Stimulated activated CD8-positive, alpha-beta memory T cell treated with anti-CD3 and anti-CD28 coated beads, Interleukin-7, amount 100 ng/mL, for 48 hours (primary cell): Measurements from ENCODE around the gene MACROH2A2.
"Not testable (repeated sequence)": the region's sequence is repeated elsewhere in the genome, so short reads cannot be mapped to it uniquely, and the experiment has no call there.

Source experiments
- DNase-seq, 2 donors: peaks; one replicate each; pipeline ENCODE4 v3.0.0-alpha.2; 2020; ENCODE audit warnings: low read depth in 1 of 2; ENCODE audit errors: extremely low read depth in 1 of 2

MACROH2A2 gene

GRCh38 chr10:70066190-70066589, 13.5 kb downstream of the MACROH2A2 start:
- no peak for DNase-seq

GRCh38 chr10:70067586-70067985, 14.9 kb downstream of the MACROH2A2 start:
- no peak for DNase-seq

DNA sequence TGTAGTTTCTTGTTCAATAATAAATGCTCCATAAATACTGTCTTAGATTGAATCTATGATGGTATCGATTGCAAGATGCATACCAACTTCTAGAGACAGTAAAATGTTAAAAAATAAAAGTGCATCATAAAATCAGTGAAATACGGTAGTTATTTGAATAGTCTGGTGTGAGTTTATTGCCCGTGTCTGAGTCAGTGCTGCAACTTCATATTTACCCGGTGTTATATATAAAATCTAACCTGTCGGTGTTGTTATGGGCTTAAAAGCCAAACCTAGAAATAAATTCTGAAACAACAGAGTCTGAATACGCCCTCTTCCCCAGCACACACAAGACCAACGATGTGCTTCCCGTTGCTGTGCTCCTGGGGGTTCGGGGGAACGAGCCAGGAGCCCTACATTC, 16.3 kb downstream of the MACROH2A2 start:
- no peak for DNase-seq

- DNase-seq, result no peak
Measured at GRCh38 chr10:70069346-70069745, 16.7 kb downstream of the MACROH2A2 start.

GRCh38 chr10:70070834-70071233, 18.2 kb downstream of the MACROH2A2 start:
- DNase-seq, result no peak

DNA sequence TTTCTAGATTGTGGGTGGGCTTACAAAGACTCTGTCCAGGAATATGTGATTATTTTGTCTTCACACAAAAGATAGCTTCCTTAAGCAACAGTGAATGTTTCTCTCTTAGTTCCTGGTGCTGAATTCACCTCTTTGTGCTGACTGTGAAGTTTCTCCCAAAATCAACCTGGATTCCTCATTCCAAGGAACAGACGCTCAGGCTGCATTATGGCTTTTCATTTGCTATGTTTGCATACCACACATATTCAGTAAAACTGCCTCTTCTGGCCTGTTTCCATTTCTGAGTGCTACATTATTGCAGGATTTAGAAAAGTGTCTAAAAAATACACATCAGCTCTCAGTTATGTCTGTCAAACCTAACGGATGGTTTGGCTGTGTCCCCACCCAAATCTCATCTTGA, 21.5 kb downstream of the MACROH2A2 start:
- DNase-seq, result no peak

DNA sequence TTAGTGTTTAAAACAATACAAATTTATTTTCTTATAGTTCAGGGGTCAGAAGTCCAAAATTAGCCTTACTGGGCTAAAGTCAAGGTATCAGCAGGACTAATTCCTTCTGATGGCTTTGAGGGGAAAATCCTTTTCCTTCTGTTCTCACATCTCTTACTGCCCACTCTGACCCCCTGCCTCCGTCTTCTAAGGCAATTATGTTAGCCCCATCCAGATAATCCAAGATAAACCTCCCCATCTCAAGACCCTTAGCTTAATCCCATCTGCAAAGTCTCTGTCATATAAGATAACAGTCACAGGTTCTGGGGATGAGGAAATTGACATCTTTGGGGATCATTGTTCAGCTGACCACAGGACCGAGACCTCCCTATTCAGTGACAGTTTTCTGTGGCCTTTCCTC, 22.3 kb downstream of the MACROH2A2 start:
- DNase-seq, result no peak

DNA sequence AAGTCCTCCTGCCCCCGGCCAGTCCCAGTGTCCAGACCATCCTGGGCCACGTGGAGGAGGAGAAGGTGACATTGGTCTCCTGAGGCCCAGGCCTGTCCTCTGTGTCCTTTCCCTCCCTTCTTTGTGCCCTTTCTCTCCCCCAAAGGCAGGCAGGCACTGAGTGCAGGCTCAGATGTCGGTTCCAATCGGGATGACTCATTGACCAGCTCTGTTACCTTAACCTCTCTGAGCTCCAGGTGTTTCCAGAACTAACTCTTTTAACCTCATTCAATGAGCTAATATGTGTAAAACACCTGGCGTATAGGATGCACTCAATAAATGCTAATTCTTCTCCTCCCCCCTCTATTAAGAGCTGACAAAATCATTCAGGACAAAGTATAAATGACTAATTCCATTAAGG, 25.7 kb downstream of the MACROH2A2 start:
- DNase-seq, result no peak

- no peak for DNase-seq
Measured at GRCh38 chr10:70078937-70079336, 26.3 kb downstream of the MACROH2A2 start.

- DNase-seq, result not testable (repeated sequence)
Measured at GRCh38 chr10:70080789-70081188, 28.1 kb downstream of the MACROH2A2 start.

DNA sequence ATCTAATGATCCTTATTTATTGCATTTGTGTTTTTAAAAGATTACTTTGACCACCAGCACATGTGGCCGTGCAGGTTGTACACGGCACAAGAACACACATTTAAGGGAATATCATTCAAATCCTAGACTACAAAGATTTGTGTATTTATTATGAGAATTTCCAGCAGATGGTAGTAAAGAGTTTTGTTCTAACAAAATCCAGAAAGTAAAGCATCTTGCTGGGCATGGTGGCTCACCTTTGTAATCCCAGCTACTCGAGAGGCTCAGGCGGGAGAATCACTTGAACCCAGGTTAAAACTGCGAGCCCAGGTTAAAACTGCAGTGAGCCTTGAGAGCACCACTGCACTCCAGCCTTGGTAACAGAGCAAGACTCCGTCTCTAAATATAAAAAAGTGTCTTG, 31.5 kb downstream of the MACROH2A2 start:
- no peak for DNase-seq

DNA sequence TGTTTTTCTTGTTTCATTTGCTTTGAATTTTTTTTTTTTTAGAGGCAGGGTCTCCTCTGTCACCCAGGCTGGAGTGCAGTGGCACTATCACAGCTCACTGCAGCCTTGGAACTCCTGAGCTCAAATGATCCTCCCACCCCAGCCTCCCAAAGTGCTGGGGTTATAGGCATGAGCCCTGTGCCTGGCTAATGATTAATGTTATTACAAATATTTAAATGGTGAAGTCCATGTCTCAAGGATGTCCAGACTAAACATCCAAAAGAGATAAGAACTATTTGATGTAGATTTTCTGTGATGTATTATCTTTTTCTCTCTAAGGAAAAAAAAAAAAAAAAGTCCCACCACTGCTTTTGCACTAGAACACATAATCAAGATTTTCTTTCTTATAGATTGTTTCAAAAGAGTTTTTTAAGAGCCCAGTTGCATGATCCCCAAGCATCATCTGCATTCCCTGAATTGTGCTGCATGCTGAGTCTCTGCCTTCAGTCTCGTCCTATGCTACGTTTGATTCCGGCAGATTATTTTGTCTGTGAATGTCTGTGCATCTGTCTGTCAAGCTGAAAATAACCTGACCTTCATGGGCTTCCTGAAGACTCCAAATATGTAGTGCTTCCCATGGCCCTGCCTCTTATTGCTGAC, 33.4 kb downstream of the MACROH2A2 start:
- no peak for DNase-seq

DNA sequence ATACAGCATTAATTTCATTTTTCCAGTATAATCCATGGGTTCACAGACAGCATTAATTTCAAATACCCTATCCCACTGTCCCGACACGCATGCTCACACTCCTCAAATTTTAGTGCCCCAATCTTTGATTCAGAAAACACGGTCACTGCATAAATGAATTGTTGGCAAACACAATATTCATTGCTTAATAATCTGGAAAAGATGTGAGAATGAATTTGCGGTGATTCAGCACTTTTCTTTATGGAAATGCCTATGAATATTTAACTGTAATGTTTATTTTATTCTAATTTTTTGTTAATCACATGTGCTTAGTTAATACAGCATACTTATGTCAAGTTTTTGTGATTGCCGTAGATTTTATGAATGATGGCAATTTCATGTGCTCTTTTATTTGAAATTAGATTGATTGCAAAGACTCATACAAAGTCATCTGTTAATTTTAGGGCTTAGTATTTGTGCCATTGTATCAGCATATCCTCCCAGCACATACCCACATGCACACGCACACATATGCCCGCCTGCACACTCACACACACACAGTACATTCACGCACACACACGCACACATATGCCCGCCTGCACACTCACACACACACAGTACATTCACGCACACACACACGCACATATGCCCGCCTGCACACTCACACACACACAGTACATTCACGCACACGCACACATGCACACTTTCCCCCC, 35.1 kb downstream of the MACROH2A2 start:
- DNase-seq, result no peak

GRCh38 chr10:70088308-70088698, 35.7 kb downstream of the MACROH2A2 start:
- no peak for DNase-seq

GRCh38 chr10:70090013-70090412, 37.4 kb downstream of the MACROH2A2 start:
- no peak for DNase-seq

DNA sequence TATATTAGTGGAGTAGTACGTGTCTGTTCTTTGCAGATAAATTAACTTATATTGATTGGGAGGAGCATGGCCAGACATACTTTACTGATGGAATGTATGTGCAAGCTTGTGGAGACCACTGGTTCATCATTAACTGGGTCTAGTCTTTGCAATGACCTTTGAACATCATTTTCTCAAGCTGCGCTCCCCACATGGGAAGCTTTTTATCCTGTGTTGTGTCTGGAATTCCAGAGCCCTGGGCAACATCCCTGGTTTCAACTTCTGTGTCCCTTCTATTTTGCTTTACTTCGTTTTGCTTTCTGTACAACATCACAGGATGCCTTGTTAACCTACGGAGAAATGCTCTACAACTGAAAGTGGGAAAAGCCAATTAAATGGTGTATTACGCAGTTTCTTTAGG, 38.3 kb downstream of the MACROH2A2 start:
- DNase-seq, result no peak

DNA sequence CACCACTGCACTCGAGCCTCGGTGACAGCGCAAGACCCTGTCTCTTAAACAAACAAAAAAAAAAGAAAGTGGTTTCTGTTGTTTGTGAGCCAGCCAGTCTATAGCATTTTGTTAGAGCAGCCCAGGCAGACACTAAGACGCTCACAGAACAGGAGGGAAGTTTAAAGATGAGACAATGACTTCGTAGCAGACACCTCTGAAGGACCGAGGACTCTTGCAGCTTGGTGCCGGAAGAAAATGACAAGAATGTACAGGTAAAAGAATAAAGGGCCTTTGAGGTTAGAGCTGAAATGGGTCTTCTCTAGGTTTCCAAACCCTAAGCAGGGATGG, 39.7 kb downstream of the MACROH2A2 start:
- no peak for DNase-seq

DNA sequence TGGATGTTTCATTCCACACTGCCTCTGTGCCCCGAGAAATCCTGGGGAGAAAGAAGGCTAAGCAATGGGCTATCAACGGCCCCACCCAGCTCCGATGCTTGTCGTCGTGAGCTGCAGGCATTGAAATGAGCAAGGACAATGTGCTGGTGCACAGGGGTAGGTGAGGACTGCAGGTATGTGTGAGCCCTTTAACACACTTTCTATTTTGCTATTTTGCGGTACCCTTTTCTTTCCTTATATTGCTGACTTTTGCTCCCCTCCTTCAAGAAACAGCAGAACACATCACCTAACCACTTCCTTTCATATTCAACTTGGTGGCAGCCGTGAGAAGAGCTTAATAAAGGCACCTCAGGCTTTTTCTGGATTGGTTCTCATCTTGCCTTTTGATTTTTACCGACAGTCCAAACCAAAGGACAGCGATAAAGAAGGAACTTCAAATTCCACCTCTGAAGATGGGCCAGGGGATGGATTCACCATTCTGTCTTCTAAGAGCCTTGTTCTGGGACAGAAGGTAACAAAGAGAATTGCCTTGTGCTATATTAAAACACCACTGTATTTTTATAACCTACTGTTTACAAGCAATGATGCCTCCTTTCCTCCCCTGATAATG, 40.8 kb downstream of the MACROH2A2 start:
- DNase-seq, result no peak

- no peak for DNase-seq
Measured at GRCh38 chr10:70094250-70094649, 41.6 kb downstream of the MACROH2A2 start.

- no peak for DNase-seq
Measured at GRCh38 chr10:70096016-70096704, 43.5 kb downstream of the MACROH2A2 start.

- DNase-seq, result no peak
Measured at GRCh38 chr10:70096705-70097420, 44.2 kb downstream of the MACROH2A2 start.
